ENCODE data around the gene DNAJB14. TPM values are rescaled to one million over a fixed set of nuclear protein-coding genes. Genes with fewer than 3 reads are reported as not detected.

DNAJB14 gene
- total and polyA plus RNA-seq, 2 experiments from 2014 or later, result 25.1 to 52.6 TPM

GRCh38 chr4:99893839-99894160 is 52.6 kb downstream of the DNAJB14 start:
- Histone ChIP-seq H4K20me1 (ENCODE audit: insufficient read depth, poor library complexity, severe bottlenecking) (no peaks in the 10 kb centered on the region), H3K9me3 (ENCODE audit: low read depth) (no peaks in the 10 kb centered on the region), H3K27ac (peak overlapping the region; percentile 91), H3K79me2 (peaks cover 52% of the 10 kb centered on the region), H3K4me3 (peak overlapping the region; percentile 51), H3K4me2 (peak overlapping the region; percentile 84), H3K4me1 (ENCODE audit: insufficient read depth) (peaks cover 8% of the 10 kb centered on the region), H2AFZ (peak overlapping the region; percentile 56), H3K27me3 (no peaks in the 10 kb centered on the region), H3K9me2 (replicated peaks; ENCODE audit: insufficient read depth) (no peaks in the 10 kb centered on the region), H3K36me3 (replicated peaks; ENCODE audit: insufficient read depth, low read depth) (no peaks in the 10 kb centered on the region)
- 3% methylated on average over 12 of the region's 12 CpGs for WGBS (ENCODE audit: low lambda C conversion rate, missing lambda C conversion rate)
- DNase-seq (ENCODE audit: low spot score), result peak; percentile 29
- TF ChIP-seq CTCF (IDR thresholded peaks at IDR 0.05; ENCODE audit: poor library complexity), result no peak
- TF ChIP-seq EZH2phosphoT487 (IDR thresholded peaks at IDR 0.05; ENCODE audit: low read depth, severe bottlenecking, unreplicated experiment), result no peak
- no peak for TF ChIP-seq EZH2 (IDR thresholded peaks at IDR 0.05; ENCODE audit: borderline replicate concordance)

DNA sequence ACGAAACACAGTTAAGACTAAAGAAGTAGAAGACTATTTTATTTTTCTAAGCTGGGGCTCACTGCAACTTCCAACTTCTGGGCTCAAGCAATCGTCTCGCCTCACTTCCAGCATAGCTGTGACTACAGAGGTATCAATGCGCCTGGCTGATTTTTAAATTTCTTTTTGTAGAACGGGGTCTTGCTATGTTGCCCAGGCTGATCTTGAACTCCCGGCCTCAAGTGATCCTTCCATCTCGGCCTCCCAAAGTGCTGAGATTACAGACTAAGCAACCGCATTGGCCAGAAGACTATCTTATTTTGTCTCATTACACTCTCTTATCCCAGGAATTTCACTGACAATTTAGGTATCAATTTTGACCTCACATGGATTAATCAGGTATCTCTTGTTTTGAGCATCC is 53.4 kb downstream of the DNAJB14 start:
- no peaks in the 10 kb centered on the region for H3K9me3 ChIP-seq (ENCODE audit: low read depth)
- H3K27ac ChIP-seq, result no peak overlapping the region
- H3K79me2 ChIP-seq, result peaks cover 60% of the 10 kb centered on the region
- H2AFZ ChIP-seq, result no peak overlapping the region
- H3K27me3 ChIP-seq, result no peaks in the 10 kb centered on the region
- no peaks in the 10 kb centered on the region for H3K9me2 ChIP-seq (replicated peaks; ENCODE audit: insufficient read depth)
- WGBS (ENCODE audit: low lambda C conversion rate, missing lambda C conversion rate), result 93% methylated on average over 8 of the region's 8 CpGs
- peak overlapping the region; percentile 84 for H3K4me2 ChIP-seq
- H3K4me1 ChIP-seq (ENCODE audit: insufficient read depth), result peaks cover 8% of the 10 kb centered on the region
- no peak for DNase-seq (ENCODE audit: low spot score)
- H3K36me3 ChIP-seq (replicated peaks; ENCODE audit: insufficient read depth, low read depth), result no peaks in the 10 kb centered on the region
- no peaks in the 10 kb centered on the region for H4K20me1 ChIP-seq (ENCODE audit: insufficient read depth, poor library complexity, severe bottlenecking)
- H3K4me3 ChIP-seq, result peak overlapping the region; percentile 51
- TF ChIP-seq CTCF (IDR thresholded peaks at IDR 0.05; ENCODE audit: poor library complexity) (no peak), EZH2phosphoT487 (IDR thresholded peaks at IDR 0.05; ENCODE audit: low read depth, severe bottlenecking, unreplicated experiment) (no peak), EZH2 (IDR thresholded peaks at IDR 0.05; ENCODE audit: borderline replicate concordance) (no peak)

- no peaks in the 10 kb centered on the region for H3K9me3 ChIP-seq (ENCODE audit: low read depth)
- no peak overlapping the region for H3K4me3 ChIP-seq
- WGBS (ENCODE audit: low lambda C conversion rate, missing lambda C conversion rate), result 97% methylated on average over 2 of the region's 2 CpGs
- TF ChIP-seq CTCF (IDR thresholded peaks at IDR 0.05; ENCODE audit: poor library complexity), result no peak
- TF ChIP-seq EZH2 (IDR thresholded peaks at IDR 0.05; ENCODE audit: borderline replicate concordance), result no peak
- no peaks in the 10 kb centered on the region for H4K20me1 ChIP-seq (ENCODE audit: insufficient read depth, poor library complexity, severe bottlenecking)
- H2AFZ ChIP-seq, result no peak overlapping the region
- DNase-seq (ENCODE audit: low spot score), result no peak
- no peaks in the 10 kb centered on the region for H3K36me3 ChIP-seq (replicated peaks; ENCODE audit: insufficient read depth, low read depth)
- H3K9me2 ChIP-seq (replicated peaks; ENCODE audit: insufficient read depth), result no peaks in the 10 kb centered on the region
- H3K27ac ChIP-seq, result no peak overlapping the region
- no peak overlapping the region for H3K4me2 ChIP-seq
- H3K27me3 ChIP-seq, result no peaks in the 10 kb centered on the region
- peaks cover 8% of the 10 kb centered on the region for H3K4me1 ChIP-seq (ENCODE audit: insufficient read depth)
- peaks cover 68% of the 10 kb centered on the region for H3K79me2 ChIP-seq
Observed at GRCh38 chr4:99891351-99891750, 55.1 kb downstream of the DNAJB14 start.

- H3K79me2 ChIP-seq, result peaks cover 57% of the 10 kb centered on the region
- 67% methylated on average over 5 of the region's 5 CpGs for WGBS (ENCODE audit: low lambda C conversion rate, missing lambda C conversion rate)
- no peaks in the 10 kb centered on the region for H3K27me3 ChIP-seq
Observed at GRCh38 chr4:99887837-99888236, 58.6 kb downstream of the DNAJB14 start.

More at GRCh38 chr4:99887837-99888236, 58.6 kb downstream of the DNAJB14 start:
- no peak overlapping the region for H3K27ac ChIP-seq
- H4K20me1 ChIP-seq (ENCODE audit: insufficient read depth, poor library complexity, severe bottlenecking), result no peaks in the 10 kb centered on the region
- H3K4me2 ChIP-seq, result no peak overlapping the region
- no peak overlapping the region for H2AFZ ChIP-seq
- TF ChIP-seq EZH2 (IDR thresholded peaks at IDR 0.05; ENCODE audit: borderline replicate concordance) (no peak), EZH2phosphoT487 (IDR thresholded peaks at IDR 0.05; ENCODE audit: low read depth, severe bottlenecking, unreplicated experiment) (no peak), CTCF (IDR thresholded peaks at IDR 0.05; ENCODE audit: poor library complexity) (no peak)
- H3K4me1 ChIP-seq (ENCODE audit: insufficient read depth), result peaks cover 6% of the 10 kb centered on the region
- H3K36me3 ChIP-seq (replicated peaks; ENCODE audit: insufficient read depth, low read depth), result no peaks in the 10 kb centered on the region
- H3K4me3 ChIP-seq, result no peak overlapping the region
- no peaks in the 10 kb centered on the region for H3K9me3 ChIP-seq (ENCODE audit: low read depth)
- peak; percentile 19 for DNase-seq (ENCODE audit: low spot score)
- no peaks in the 10 kb centered on the region for H3K9me2 ChIP-seq (replicated peaks; ENCODE audit: insufficient read depth)

Measured in hepatocyte (in vitro differentiated cells).